Osteoblast (primary cell): ENCODE data around the gene LMNTD2. TPM values are rescaled to one million over a fixed set of nuclear protein-coding genes. Genes with fewer than 3 reads are reported as not detected.

ENCODE experiments used
- DNase-seq: peaks from one replicate; pipeline ENCODE4 v3.0.0; 2011; ENCODE audit warnings: low spot score, mixed read lengths; ENCODE audit not compliant: insufficient read length; ENCODE audit errors: missing footprints
- H2AFZ ChIP-seq: 2 replicates; pipeline ENCODE4 v1.6.0; 2011; ENCODE audit warnings: mild to moderate bottlenecking, low read length
- H3K27ac ChIP-seq: 2 replicates; pipeline ENCODE4 v1.5.1; 2011; ENCODE audit warnings: mild to moderate bottlenecking, low read depth, low read length, moderate library complexity
- H3K27me3 ChIP-seq: 2 replicates; pipeline ENCODE4 v1.6.0; 2012; ENCODE audit warnings: mild to moderate bottlenecking, control low read depth, inconsistent platforms, low read length, moderate library complexity; ENCODE audit not compliant: insufficient read depth
- H3K36me3 ChIP-seq: 2 replicates; pipeline ENCODE4 v1.5.1; 2011; ENCODE audit warnings: mild to moderate bottlenecking, low read length, control low read depth, moderate library complexity; ENCODE audit not compliant: insufficient read depth
- H3K4me1 ChIP-seq: 2 replicates; pipeline ENCODE4 v1.5.1; 2011; ENCODE audit warnings: mild to moderate bottlenecking, low read length, control low read depth, moderate library complexity; ENCODE audit not compliant: insufficient read depth
- H3K4me2 ChIP-seq: 2 replicates; pipeline ENCODE4 v1.6.0; 2011; ENCODE audit warnings: mild to moderate bottlenecking, low read length; ENCODE audit not compliant: insufficient read depth
- H3K4me3 ChIP-seq: fragments of 200-600 bp; sonication (generic); 3 replicates; pipeline ENCODE4 v1.5.1; 2012; ENCODE audit warnings: mild to moderate bottlenecking, low read length, inconsistent platforms; ENCODE audit not compliant: insufficient read depth
- H3K79me2 ChIP-seq: 2 replicates; pipeline ENCODE4 v1.6.0; 2012; ENCODE audit warnings: mild to moderate bottlenecking, low read length, control low read depth, inconsistent platforms; ENCODE audit not compliant: insufficient read depth
- H3K9me3 ChIP-seq: 2 replicates; pipeline ENCODE4 v1.5.1; 2011; ENCODE audit warnings: low read depth, low read length, control low read depth
- H4K20me1 ChIP-seq: 2 replicates; pipeline ENCODE4 v1.6.0; 2012; ENCODE audit warnings: mild to moderate bottlenecking, low read length, control low read depth; ENCODE audit not compliant: insufficient read depth
- total RNA-seq: library from RNA; depleted of rRNA; stranded (reverse); fragments of >200 nt; gene quantifications from 2 replicates; pipeline ENCODE4 v1.2.3, GENCODE V29; 2012
- TF ChIP-seq, protein P1 (sequence below): IDR thresholded peaks from 2 replicates; pipeline ENCODE4 v1.5.1; 2011; ENCODE audit warnings: mild to moderate bottlenecking, low read depth, low read length, moderate library complexity; ENCODE audit errors: extremely low read depth

Gene LMNTD2
- total RNA-seq, 1 donor = 0.36 TPM

DNA sequence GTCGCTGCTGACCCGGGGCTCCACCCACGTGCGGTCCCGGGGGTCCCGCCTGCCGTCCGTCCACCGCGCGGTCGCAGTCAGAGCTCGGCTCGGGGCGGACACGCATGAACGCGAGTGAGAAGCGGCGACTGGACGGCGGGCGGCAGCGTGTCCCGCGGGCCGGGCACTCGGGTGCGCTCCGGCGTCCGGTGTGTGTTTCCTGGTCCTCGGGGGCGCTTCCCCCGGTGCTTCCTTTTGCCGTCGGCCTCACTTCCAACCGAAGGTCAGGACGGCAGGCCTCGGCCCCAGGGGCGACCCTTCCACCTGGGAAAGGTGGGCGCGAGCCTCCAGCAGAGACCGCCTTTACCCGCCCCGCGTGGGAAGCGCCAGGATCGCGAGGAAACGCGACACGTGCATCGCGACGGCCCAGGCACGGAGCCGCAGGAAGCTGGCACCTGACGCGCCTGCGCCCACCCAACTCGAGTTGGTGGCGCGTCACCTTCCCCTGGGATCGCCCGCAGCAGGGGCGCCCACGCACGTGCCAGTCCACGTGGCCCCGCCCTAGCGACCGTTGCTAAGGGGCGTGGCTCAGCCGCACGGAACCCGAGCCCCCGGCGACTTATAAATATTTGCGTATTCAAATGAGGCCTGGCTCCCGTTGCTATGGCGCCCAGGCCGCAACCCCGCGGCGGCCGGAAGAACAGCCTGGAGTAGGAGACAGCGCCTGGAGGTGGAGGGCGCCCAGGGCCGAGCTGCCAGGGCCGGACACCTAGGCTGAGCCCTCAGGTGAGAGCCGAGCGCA, 23.5 kb downstream of the LMNTD2 start, which contains the start of gene LRRC56:
LRRC56 (plus strand) TSS at position 687 of the 781 bp plus-strand sequence. CDS start 3,158 bp downstream, outside the sequence.
- peaks cover 20% of the 10 kb centered on the region for H3K4me1 ChIP-seq
- H4K20me1 ChIP-seq = peaks cover 18% of the 10 kb centered on the region
- DNase-seq = peak; percentile 99

GRCh38 chr11:535519-536454, 24.8 kb downstream of the LMNTD2 start, which contains the start of gene HRAS:
TSS of gene HRAS (minus strand) at chr11:535576.
- Histone ChIP-seq H3K4me2 (peak within 1 kb of the TSS; percentile 87), H3K27ac (peak within 1 kb of the TSS; percentile 51), H3K9me3 (no peaks in the 10 kb centered on the region), H3K79me2 (peaks cover 16% of the 10 kb centered on the region), H3K36me3 (peaks cover 13% of the 10 kb centered on the region), H3K4me3 (peak within 1 kb of the TSS; percentile 80), H3K27me3 (no peaks in the 10 kb centered on the region), H3K4me1 (peaks cover 20% of the 10 kb centered on the region), H4K20me1 (peaks cover 23% of the 10 kb centered on the region), H2AFZ (peak within 1 kb of the TSS; percentile 35)
- peak; percentile 100 for DNase-seq
- TF ChIP-seq, protein P1, sequence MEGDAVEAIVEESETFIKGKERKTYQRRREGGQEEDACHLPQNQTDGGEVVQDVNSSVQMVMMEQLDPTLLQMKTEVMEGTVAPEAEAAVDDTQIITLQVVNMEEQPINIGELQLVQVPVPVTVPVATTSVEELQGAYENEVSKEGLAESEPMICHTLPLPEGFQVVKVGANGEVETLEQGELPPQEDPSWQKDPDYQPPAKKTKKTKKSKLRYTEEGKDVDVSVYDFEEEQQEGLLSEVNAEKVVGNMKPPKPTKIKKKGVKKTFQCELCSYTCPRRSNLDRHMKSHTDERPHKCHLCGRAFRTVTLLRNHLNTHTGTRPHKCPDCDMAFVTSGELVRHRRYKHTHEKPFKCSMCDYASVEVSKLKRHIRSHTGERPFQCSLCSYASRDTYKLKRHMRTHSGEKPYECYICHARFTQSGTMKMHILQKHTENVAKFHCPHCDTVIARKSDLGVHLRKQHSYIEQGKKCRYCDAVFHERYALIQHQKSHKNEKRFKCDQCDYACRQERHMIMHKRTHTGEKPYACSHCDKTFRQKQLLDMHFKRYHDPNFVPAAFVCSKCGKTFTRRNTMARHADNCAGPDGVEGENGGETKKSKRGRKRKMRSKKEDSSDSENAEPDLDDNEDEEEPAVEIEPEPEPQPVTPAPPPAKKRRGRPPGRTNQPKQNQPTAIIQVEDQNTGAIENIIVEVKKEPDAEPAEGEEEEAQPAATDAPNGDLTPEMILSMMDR = no peak

More for the DNA sequence above, 23.5 kb downstream of the LMNTD2 start, which contains the start of gene LRRC56:
- H3K27me3 ChIP-seq = no peaks in the 10 kb centered on the region
- peaks cover 8% of the 10 kb centered on the region for H3K36me3 ChIP-seq
- TF ChIP-seq, protein P1 = no peak
- no peaks in the 10 kb centered on the region for H3K9me3 ChIP-seq
- no peak within 1 kb of the TSS for H3K27ac ChIP-seq
- H3K79me2 ChIP-seq = peaks cover 16% of the 10 kb centered on the region
- peak within 1 kb of the TSS; percentile 53 for H3K4me3 ChIP-seq
- H3K4me2 ChIP-seq = peak within 1 kb of the TSS; percentile 84
- peak within 1 kb of the TSS; percentile 62 for H2AFZ ChIP-seq

GRCh38 chr11:535210-535518, 25.4 kb downstream of the LMNTD2 start:
- H3K27me3 ChIP-seq = no peaks in the 10 kb centered on the region
- DNase-seq = no peak
- TF ChIP-seq, protein P1 = no peak
- H3K4me1 ChIP-seq = peaks cover 20% of the 10 kb centered on the region
- H3K4me3 ChIP-seq = peak overlapping the region; percentile 80
- no peak overlapping the region for H2AFZ ChIP-seq
- H3K27ac ChIP-seq = no peak overlapping the region
- H4K20me1 ChIP-seq = peaks cover 23% of the 10 kb centered on the region
- peaks cover 16% of the 10 kb centered on the region for H3K79me2 ChIP-seq
- no peaks in the 10 kb centered on the region for H3K9me3 ChIP-seq
- no peak overlapping the region for H3K4me2 ChIP-seq
- peaks cover 13% of the 10 kb centered on the region for H3K36me3 ChIP-seq
